ENCODE data around the gene EXOC6. TPM values are rescaled to one million over a fixed set of nuclear protein-coding genes. Genes with fewer than 3 reads are reported as not detected.

Gene EXOC6, protein sequence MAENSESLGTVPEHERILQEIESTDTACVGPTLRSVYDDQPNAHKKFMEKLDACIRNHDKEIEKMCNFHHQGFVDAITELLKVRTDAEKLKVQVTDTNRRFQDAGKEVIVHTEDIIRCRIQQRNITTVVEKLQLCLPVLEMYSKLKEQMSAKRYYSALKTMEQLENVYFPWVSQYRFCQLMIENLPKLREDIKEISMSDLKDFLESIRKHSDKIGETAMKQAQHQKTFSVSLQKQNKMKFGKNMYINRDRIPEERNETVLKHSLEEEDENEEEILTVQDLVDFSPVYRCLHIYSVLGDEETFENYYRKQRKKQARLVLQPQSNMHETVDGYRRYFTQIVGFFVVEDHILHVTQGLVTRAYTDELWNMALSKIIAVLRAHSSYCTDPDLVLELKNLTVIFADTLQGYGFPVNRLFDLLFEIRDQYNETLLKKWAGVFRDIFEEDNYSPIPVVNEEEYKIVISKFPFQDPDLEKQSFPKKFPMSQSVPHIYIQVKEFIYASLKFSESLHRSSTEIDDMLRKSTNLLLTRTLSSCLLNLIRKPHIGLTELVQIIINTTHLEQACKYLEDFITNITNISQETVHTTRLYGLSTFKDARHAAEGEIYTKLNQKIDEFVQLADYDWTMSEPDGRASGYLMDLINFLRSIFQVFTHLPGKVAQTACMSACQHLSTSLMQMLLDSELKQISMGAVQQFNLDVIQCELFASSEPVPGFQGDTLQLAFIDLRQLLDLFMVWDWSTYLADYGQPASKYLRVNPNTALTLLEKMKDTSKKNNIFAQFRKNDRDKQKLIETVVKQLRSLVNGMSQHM
- total RNA-seq: 364 and 485 TPM in 2 replicates

DNA sequence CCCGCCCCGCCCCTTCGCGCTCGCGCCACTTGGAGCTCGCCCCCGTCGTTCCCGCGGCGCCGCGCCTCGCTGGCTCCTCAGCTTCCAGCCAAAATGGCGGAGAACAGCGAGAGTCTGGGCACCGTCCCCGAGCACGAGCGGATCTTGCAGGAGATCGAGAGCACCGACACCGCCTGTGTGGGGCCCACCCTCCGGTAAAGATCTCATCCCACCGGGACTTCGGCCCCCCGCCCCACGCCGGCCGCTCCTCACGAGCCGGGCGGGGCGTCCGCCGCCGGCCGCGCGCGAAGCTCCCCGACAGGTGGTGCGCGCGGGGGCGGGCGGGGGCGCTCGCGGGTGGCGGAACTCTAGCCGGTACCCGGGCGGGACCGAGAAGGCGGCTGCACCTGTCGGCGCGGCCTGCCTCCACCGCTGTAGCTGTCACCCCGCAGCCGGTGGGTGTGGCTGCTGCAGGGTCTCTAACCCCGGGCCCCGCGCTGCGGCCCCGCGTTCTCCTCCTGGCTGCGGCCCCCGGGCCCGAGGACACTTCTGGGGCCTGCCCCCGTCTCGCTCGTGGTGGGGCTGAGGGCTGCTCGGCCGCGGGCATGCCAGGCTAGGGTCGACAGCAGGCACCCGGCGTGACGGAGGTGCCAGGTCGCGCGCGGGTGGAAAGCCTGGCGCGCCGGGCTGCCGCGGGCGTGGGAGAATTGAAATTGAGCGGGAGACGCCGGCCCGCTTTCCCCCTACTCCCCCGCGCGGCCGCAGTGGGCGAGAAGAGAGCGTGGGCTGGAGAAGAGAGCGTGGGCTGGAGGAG lies at the start of gene EXOC6:
Gene EXOC6, plus strand, starts transcription at position 80 of the 793 bp plus-strand sequence. Its CDS starts 14 bp downstream, at position 94.
- peak; percentile 89 for DNase-seq

DNA sequence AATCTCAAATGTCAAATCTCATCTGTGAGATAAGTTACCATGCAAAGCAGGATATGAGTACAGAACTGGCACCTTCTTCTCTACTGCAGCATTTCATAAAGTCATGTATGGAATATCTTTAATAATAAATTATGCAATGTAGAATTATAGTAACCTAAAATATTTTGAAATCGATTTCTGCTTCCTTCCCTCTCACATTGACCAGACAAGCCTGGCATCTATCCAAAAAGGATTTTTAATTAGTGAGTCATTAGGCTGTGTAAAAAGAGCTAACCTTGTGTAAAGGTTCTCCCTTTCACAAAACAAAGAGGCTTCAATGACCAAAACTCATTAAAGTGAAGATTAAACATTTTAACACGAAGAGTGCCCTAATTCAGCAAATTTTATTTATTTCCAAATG lies 48.8 kb upstream of the EXOC6 start:
- DNase-seq: peak; percentile 36

DNA sequence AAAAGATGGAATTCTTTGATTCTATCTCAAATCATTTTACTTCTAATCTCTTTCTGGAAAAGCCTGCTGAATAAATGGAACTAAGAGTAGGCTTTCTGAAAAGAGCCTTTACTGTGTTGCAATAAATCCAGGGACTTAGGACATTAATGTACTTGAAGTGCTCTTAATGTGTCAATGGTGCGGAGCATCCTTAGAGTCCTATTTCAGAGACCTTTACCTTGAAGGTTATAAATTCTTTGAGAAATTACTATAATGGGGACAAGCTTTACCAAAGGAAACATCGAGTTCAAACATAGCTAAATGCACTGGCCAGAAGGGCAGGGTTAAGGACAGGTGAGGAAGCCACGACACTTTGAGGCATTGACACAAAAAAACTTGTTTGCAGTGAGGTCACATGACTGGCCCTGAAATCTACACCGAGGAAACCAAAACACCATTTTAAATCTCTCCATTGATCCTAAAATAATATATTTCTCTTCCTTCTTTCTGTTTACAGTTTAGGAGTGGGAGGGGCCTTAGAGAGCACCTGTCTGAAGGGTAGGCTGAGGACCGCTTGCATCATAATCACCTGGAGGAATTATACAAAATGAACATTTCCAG lies 48.1 kb upstream of the EXOC6 start:
- DNase-seq: no peak

DNA sequence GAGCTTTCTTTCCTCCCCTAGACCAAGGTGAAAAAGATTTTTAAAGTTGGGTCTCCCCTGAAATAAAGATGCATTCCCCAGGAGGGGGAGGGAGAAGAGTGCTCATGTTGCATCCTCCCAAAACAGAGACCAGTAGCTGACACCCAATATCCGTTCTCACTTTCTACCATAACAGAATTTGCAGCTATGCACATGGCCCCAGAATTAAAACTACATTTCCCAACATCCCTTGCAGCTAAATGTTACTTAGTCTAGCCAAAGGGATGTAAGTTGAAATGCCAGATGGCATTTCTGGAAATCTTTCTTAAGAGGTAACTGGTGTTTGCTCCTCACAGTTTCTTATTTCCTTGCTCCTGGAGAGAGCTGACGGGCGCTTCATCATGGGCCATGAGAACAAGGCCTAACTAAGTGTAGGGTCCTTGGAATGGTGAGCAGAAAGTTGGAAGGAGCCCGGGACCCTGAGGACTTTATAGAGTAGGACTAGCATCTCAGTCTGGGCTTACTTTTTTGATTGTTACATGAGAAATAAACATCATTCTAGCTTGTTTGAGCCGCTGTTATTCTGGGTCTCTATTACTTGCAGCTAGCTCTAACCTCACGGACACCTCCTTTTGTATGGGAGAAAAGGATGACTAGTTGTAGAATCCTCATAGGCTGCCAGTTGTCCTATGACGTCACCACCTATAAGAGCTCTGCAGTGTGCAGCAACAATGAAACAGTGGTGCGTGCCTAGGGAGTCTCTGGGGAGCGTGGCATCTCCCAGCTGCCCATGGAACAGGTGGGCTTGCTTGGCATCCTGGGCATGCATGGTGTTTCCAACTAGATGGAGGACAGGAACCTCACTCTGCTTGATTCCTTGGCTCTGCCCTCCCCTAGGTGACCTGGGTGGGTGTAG lies 46.1 kb upstream of the EXOC6 start:
- no peak for DNase-seq

DNA sequence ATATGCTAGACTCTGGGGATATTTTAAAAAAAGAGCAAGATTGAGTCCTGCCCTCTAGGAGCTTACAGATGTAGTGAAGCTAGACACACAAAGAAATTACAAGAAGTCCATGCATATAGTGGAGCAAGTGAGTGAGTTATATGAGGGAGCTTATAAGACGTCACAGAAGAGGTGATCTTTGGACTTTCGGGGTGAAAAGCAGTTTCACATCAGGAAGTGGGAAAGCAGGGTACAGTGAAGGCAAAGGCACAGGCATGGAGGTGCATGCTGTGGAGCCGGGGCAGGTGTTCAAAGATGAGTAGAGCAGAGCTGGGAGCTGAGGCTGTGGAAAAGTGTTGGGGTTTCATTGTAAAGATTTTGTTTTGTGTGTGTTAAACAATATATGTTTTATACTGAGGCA lies 38.5 kb upstream of the EXOC6 start:
- DNase-seq: no peak

DNA sequence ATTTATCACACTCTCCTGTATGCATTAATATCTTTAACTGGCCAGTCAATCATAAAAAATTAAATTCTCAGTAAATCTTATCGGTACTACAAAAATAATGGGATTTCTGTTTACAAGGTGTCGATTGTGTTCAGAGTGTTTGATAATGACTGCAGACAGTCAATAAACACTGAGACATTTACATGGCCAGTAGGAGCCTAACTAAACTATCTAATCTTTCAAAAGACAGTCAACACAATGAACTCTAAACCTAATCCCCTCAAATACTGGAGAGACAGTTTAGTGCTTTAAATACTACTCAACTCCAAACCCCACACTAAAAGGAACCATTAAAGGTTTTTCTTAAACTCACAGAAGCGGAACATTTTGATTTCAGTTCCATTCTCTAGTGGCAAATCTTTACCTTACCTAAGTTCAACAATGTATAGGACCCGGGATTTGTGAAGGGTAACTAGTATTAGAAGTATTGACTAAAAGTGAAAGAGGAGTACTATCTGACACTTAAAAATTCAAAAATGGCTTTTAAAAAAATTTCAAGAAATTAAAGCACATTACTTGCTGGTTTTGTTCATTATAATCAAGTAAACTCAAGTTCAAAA lies 37.3 kb upstream of the EXOC6 start:
- no peak for DNase-seq

DNA sequence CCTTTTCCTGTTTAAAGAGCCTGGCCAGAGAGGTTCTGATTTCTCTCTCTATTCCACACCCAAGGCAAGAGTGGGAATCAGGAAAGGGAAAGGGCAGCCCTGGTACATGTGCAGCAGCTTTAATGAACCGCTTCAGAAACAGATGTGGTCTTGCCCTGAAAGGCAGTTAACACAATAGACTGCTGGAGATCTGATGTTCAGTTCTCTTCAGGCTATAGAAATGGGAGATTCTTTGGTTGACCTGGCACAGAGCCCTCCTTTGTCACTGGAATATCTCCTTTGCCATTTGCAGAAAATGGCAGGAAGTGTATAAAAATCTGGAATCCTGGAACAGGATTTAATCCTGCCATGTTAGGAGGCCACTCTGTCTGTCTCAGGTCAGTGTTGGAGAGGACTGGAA lies 36.3 kb upstream of the EXOC6 start:
- DNase-seq: peak; percentile 92

DNA sequence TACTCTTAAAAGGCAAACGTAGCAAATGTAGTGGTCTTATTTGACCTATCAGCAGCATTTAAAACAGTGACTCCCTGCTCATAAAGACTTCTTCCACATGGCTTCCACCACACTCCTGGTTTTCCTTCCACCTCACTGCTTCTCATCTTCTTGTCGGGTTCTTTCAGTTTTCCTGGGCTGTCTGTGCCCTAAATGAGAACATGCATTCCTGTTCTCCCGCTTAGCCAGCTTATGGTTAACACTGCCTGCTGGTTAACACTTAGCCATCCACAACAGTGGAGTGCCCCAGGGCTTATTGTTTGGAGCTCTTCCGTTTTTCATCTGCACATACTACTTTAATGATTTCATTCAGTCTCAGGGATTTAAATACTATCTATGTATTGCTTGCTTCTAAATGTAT lies 34.3 kb upstream of the EXOC6 start:
- peak; percentile 47 for DNase-seq

DNA sequence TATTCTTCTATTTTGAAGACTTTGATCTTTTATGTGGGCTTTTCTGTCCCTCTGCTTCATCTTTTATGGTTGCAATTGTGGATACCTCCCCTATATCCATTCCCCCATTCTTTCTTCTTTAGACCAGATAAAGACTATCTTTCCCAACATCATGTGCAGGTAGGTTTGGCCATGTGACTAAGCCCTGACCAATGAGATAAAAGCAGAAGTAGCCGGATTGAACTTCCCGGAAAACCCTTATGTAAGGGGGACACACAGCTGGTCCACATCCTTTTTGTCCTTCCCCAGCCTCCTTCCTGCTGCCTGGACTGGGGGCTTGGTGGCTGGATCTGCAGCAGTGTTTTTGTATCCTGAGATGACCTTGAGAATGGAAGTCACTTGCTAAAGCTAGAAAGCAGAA lies 33.5 kb upstream of the EXOC6 start:
- DNase-seq: no peak

DNA sequence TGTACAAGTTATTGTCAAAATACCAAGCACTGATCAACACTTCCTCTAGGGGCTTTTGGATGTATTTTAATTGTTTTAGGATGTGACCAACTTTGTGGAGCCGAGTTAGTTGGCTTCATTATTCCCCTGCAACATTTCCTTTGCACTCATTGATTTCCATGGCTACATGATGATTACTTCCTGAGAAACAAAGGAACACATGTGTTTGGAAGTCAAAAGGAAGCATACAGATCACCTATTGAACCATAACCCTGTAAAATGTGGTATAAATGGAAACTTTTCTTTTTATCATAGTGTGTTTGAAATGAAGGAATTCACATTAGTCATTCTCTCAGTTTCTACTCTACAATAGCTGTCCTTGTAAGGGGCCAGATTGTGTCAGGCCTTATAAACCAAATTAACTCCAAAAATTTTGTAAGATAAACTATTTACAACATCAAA lies 32.2 kb upstream of the EXOC6 start:
- peak; percentile 99 for DNase-seq

DNA sequence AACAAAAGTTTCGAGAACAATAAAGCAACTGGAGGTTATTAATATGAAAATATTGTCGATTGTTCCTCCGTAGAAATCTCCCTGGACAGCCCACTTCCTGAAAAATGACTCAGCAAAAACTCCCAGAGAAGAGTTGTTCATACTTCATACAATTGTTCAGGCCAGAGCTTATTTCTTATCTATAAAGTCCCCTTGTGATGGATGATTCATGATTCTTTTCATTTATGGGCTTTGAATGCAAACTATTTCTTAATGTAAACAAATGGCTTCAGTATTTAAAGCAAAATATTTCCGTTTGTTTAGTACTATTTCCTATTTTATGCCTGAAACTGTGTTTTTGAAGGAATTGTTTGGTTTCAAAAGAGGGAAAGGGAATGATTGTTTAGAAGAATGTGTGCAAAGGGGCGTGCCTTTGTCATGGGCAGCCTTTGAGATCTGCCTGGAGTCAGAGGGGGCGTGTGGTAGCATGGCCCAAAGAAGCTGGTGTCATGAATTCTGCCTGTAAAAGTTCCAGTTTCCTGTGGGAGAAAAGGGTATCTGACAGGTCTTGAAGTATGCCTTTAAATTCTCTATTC lies 26.2 kb upstream of the EXOC6 start:
- peak; percentile 95 for DNase-seq

DNA sequence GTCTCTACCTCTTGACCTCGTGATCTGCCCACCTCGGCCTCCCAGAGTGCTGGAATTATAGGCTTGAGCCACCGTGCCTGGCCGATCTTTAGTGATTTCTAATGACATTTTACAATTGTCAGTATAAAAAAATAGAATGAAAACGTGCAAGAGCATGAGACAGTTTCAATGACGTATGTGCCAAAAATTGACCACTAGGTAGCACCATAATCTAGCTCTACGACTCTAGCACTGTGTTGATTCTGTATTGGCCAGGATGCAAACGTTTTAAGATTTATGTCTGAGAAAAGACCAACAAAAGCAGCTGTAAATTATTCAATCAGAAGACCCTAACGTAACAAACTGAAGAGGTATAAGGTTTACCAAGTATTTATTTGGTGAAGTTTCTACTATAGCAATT lies 25.4 kb upstream of the EXOC6 start:
- peak; percentile 94 for DNase-seq

DNA sequence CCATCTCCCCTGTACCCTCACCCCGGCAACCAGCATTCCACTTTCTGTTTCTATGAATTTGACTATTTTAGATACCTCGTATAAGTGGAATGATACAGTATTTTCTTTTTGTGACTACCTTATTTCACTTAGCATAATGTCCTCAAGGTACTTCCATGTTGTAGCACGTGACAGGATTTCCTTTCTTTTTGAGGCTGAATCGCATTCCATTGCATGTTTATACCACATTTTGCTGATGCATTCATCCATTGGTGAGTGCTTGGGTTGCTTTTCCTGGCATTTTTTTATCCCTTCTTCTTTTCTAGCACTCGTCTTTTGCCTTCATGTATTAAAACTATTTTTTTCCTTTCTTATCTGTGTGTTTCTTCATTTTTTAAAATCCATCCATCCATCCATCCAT lies 22.3 kb upstream of the EXOC6 start:
- DNase-seq: no peak

DNA sequence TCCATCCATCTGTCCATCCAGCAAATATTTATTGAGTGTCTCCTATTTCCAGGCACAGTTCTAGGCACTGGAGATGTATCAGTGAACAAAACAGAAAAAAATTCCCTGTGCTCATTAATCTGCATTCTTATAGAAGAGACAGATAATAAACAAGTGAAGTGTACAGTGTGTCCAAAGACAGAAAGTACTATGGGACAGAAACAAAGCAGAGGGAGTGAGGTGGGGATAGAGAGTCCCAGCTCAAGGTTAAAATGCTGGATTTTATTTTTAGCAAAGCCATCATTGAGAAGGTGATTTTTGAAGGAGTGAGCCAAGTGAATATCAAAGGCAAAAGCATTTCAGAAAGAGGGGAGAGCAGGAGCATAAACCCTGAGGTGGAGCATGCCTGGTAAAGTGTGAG lies 21.8 kb upstream of the EXOC6 start:
- no peak for DNase-seq

DNA sequence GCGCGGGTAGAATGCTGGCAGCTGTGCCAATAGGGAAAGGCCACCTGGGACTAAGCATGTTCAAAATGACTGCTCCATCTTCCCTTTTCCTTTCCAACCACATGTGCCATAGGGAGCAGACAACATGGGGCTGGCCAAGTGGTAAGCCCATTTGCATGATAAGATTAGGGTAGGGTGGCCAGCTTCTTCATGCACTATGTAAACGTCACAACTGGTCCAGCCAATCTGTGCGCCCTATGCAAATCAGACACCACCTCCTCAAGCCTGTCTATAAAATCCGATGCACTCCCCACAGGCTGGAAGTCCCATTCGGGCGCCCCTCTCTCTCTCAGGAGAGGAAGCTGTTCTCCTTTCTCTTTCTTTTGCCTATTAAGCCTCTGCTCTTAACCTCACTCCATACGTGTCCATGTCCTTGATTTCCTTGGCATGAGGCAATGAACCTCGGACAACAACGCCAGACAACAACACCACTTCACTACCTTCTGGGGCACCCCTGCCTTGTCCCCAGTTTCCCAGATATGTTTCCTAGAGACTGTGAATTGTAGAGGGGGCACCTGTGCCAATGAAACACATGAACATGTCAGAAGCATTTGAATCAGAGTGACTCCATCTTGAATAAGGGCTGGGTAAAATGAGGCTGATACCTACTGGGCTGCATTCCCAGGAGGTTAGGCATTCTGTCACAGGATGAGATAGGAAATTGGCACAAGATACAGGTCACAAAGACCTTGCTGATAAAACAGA lies 19.1 kb upstream of the EXOC6 start:
- DNase-seq: no peak

DNA sequence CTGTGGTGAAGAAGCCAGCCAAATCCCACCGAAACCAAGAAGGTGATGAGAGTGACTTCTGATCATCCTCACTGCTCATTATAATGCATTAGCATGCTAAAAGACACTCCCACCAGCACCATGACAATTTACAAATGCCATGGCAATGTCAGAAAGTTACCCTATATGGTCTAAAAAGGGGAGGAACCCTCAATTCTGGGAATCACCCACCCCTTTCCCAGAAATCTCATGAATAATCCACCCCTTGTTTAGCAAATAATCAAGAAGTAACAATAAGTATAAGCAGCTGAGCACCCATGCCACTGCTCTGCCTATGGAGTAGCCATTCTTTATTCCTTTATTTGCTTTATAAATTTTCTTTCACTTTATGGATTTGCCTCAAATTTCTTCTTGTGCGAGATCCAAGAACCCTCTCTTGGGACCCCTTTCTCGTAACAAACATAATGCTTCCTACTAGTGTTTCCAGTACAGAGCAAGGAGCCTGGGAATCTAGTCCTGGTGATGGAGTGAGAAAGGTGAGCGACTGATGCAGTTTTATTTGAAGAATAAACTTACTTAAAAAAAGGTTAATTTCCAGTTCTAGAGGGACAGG lies 18.4 kb upstream of the EXOC6 start:
- DNase-seq: no peak

DNA sequence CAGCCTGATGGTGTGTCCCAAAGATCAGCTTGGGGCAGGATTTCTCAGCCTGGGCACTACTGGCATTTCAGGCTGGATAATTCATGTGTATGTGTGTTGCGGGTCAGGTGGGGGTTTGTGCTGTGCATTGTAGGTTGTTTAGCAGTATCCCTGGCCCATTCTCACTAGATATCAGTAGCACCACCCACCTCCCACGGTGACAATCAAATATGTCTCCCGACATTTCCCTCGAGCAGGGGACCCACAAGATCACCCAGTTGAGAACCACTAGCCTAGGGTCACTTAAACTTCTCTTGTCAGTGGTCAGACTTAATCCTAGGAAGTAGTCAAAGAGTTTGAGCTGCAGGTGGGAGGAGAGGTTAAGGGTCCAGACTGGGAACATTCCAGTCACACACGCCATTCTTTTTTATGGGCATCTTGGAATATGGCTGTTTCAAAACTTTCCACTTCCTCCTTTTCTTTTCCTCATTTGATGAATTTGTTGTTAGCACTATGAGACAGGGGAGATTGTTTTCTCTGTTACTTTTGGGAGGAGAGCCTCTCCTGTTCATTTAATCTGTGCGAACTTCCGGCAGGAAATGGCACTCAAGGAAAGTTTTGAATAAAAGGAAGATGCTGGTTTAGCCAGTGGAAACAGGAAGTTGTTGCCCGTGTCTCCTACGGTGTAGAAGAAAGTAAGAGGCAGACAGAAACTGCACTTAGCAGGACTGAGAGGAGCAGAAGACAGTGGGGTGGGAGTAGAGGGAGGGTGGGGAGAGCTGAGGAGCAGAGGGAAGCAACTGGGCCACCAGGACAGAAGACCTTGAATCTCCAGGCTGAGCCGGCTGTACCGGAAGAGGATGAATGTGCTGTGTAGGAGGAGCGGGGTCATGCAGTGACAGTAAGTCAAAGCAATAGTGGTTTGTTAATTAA lies 17.6 kb upstream of the EXOC6 start:
- DNase-seq: peak; percentile 82

DNA sequence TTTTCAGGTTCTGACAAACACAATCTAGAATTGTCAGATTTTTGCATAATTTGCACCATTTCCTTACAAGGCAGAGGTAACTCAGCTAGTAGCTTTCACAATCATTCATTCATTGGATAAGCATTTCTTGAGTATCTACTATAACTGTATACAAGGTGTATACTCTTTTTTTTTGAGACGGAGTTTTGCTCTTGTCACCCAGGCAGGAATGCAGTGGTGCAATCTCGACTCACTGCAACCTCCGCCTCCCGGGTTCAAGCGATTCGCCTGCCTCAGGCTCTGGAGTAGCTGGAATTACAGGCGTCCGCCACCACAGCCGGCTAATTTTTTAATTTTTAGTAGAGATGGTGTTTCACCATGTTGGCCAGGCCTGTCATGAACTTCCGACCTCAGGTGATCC lies 16.2 kb upstream of the EXOC6 start:
- DNase-seq: no peak
